Colonic mucosa (tissue), 4 donors: ENCODE data around the gene SPCS3. TPM values are rescaled to one million over a fixed set of nuclear protein-coding genes. Genes with fewer than 3 reads are reported as not detected.

ENCODE experiments used
- DNase-seq: peaks from one replicate; pipeline ENCODE4 v3.0.0-alpha.2; 2020
- H3K27ac ChIP-seq: fragments of 200-600 bp; one replicate; pipeline ENCODE4 v1.8.0; 2021
- H3K27me3 ChIP-seq: fragments of 200-600 bp; one replicate; pipeline ENCODE4 v1.8.0; 2021
- H3K36me3 ChIP-seq: fragments of 200-600 bp; one replicate; pipeline ENCODE4 v1.8.0; 2021
- H3K4me1 ChIP-seq: fragments of 200-600 bp; one replicate; pipeline ENCODE4 v1.8.0; 2021; ENCODE audit warnings: mild to moderate bottlenecking
- H3K4me3 ChIP-seq: fragments of 200-600 bp; one replicate; pipeline ENCODE4 v1.8.0; 2021
- H3K9ac ChIP-seq, 2 donors: one replicate each; pipeline ENCODE4 v1.7.0; 2013; ENCODE audit warnings: control low read depth in 2 of 2, low read depth in 2 of 2, low read length in 2 of 2
- H3K9me3 ChIP-seq: fragments of 200-600 bp; one replicate; pipeline ENCODE4 v1.8.0; 2021
- CTCF ChIP-seq: fragments of 200-600 bp; IDR thresholded peaks from one replicate; pipeline ENCODE4 v1.8.0; 2022; ENCODE audit warnings: antibody characterized with exemption, mild to moderate bottlenecking
- intact Hi-C: fragments of 100-400 bp; cut with DNase I; formaldehyde crosslinking; loops from one replicate; pipeline ENCODE4 v1.14.1; 2022
- total RNA-seq, 2 donors: library from RNA; stranded (reverse); fragmentation: NEBNext Ultra II Directional in 1 of 2; extraction: Animal tissue kit (Norgen Biotek cat#: 25700) in 1 of 2; gene quantifications; one replicate each; pipeline ENCODE4 v1.2.1, GENCODE V29; 2021
- donor health status: healthy.
- donor health status: DM: no; HTN: no; CAD: no.
- donor health status: DM: no; HTN: no; CAD: no.

SPCS3 gene
- total RNA-seq, 2 donors from 2014 or later, result 116 to 147 TPM

GRCh38 chr4:176288020-176288419, 31.7 kb upstream of the SPCS3 start:
- no peaks in the 10 kb centered on the region for H3K9me3 ChIP-seq
- H3K9ac ChIP-seq, result no peak overlapping the region
- no peak for TF ChIP-seq CTCF
- no peak for DNase-seq
- intact Hi-C loops, result no loop called here
- no peak overlapping the region for H3K4me3 ChIP-seq
- H3K36me3 ChIP-seq, result no peaks in the 10 kb centered on the region
- H3K27ac ChIP-seq, result no peak overlapping the region
- no peaks in the 10 kb centered on the region for H3K27me3 ChIP-seq
- no peaks in the 10 kb centered on the region for H3K4me1 ChIP-seq

GRCh38 chr4:176289561-176289960, 30.2 kb upstream of the SPCS3 start:
- Histone ChIP-seq H3K27ac (no peak overlapping the region), H3K4me3 (no peak overlapping the region), H3K4me1 (no peaks in the 10 kb centered on the region), H3K36me3 (no peaks in the 10 kb centered on the region), H3K9ac (no peak overlapping the region), H3K27me3 (no peaks in the 10 kb centered on the region), H3K9me3 (no peaks in the 10 kb centered on the region)
- TF ChIP-seq CTCF, result no peak
- no peak for DNase-seq
- intact Hi-C loops, result no loop called here

- no peak for DNase-seq
- Histone ChIP-seq H3K9me3 (no peaks in the 10 kb centered on the region), H3K27ac (no peak overlapping the region), H3K27me3 (no peaks in the 10 kb centered on the region), H3K9ac (no peak overlapping the region), H3K4me3 (no peak overlapping the region), H3K36me3 (no peaks in the 10 kb centered on the region), H3K4me1 (no peaks in the 10 kb centered on the region)
- no peak for TF ChIP-seq CTCF
- intact Hi-C loops, result no loop called here
Observed at GRCh38 chr4:176290520-176290919, 29.2 kb upstream of the SPCS3 start.

- no peaks in the 10 kb centered on the region for H3K36me3 ChIP-seq
- H3K4me3 ChIP-seq, result no peak overlapping the region
- no peak overlapping the region for H3K27ac ChIP-seq
- DNase-seq, result no peak
- no peak overlapping the region for H3K9ac ChIP-seq
- intact Hi-C loops, result no loop called here
- no peaks in the 10 kb centered on the region for H3K9me3 ChIP-seq
- no peaks in the 10 kb centered on the region for H3K4me1 ChIP-seq
- TF ChIP-seq CTCF, result no peak
- no peaks in the 10 kb centered on the region for H3K27me3 ChIP-seq
Observed at GRCh38 chr4:176291748-176292147, 28.0 kb upstream of the SPCS3 start.

DNA sequence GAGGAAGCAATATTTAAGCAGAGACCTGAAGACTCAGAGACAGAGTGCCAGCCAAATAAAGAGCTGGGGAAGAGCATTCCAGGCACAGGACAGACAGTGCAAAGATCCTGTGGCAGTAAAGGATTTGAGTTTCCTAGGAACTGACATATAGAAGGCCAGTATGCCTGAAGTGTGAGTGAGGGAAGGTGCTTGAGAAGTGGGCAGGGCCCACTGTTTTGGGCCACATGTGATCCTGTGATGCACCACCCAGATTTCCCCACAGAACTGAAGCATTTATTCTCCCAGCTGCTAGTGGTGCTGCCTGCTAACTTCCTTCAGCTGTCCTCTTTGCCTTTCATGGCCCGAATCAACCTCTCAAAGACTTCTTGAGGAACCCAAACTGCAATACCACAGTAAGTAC, 26.8 kb upstream of the SPCS3 start:
- intact Hi-C loops, result no loop called here
- H3K9ac ChIP-seq, result no peak overlapping the region

More for the DNA sequence above, 26.8 kb upstream of the SPCS3 start:
- Histone ChIP-seq H3K27ac (no peak overlapping the region), H3K27me3 (no peaks in the 10 kb centered on the region), H3K4me3 (no peak overlapping the region), H3K9me3 (no peaks in the 10 kb centered on the region), H3K36me3 (no peaks in the 10 kb centered on the region), H3K4me1 (no peaks in the 10 kb centered on the region)
- TF ChIP-seq CTCF, result no peak
- no peak for DNase-seq
